PFSK-1 (cell line): ENCODE measurements around the gene SLC38A9.

ENCODE experiments used
- FOXP2 ChIP-seq: optimal IDR thresholded peaks from 2 replicates; pipeline ENCODE3; 2011; ENCODE audit warnings: borderline replicate concordance, control low read depth, inconsistent platforms; ENCODE audit not compliant: insufficient read depth; ENCODE audit errors: extremely low read length, extremely low read depth
- POLR2AphosphoS5 ChIP-seq: IDR thresholded peaks from 2 replicates; pipeline ENCODE4 v1.6.1; 2012; ENCODE audit warnings: low read depth, mild to moderate bottlenecking, control low read depth, low read length, moderate library complexity
- SIN3A ChIP-seq: IDR thresholded peaks from 2 replicates; pipeline ENCODE4 v1.6.1; 2012; ENCODE audit warnings: mild to moderate bottlenecking, low read length, moderate library complexity, borderline replicate concordance; ENCODE audit not compliant: insufficient read depth
- TAF1 ChIP-seq: IDR thresholded peaks from 2 replicates; pipeline ENCODE4 v1.6.1; 2012; ENCODE audit warnings: low read length, control low read depth, borderline replicate concordance; ENCODE audit not compliant: insufficient read depth
- TF ChIP-seq, protein P1 (sequence below), 2 experiments: IDR thresholded peaks; 2 replicates each; pipeline versions ENCODE4 v1.6.1 to v1.8.0; 2011 to 2012; ENCODE audit warnings: low read depth in 2 of 2, low read length in 2 of 2, control low read depth in 1 of 2, inconsistent platforms in 1 of 2, mild to moderate bottlenecking in 1 of 2, moderate library complexity in 1 of 2; ENCODE audit not compliant: insufficient read depth in 1 of 2

SLC38A9 gene

DNA sequence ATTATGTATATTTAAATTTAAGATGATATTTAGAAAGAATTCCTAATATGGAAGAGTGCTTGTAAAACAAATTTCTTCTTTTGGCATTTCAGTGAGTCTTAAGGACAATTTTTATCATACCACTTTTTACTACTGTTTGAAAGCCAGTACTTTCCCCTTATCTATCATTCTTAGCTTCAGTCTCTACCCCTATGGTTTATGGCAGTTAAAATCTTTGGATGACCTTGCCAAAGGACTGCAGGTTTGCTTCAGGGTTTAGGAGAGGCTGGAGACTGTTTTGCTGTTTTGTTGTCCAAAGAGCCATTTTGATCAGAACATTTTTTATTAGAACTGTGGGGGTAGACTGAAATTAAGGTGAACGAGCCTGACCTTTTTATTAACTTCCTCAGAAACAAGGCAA lies 30.8 kb downstream of the SLC38A9 start:
- TF ChIP-seq SIN3A: no peak
- no peak for TF ChIP-seq TAF1
- TF ChIP-seq POLR2AphosphoS5: no peak
- TF ChIP-seq FOXP2: no peak
- TF ChIP-seq, protein P1, sequence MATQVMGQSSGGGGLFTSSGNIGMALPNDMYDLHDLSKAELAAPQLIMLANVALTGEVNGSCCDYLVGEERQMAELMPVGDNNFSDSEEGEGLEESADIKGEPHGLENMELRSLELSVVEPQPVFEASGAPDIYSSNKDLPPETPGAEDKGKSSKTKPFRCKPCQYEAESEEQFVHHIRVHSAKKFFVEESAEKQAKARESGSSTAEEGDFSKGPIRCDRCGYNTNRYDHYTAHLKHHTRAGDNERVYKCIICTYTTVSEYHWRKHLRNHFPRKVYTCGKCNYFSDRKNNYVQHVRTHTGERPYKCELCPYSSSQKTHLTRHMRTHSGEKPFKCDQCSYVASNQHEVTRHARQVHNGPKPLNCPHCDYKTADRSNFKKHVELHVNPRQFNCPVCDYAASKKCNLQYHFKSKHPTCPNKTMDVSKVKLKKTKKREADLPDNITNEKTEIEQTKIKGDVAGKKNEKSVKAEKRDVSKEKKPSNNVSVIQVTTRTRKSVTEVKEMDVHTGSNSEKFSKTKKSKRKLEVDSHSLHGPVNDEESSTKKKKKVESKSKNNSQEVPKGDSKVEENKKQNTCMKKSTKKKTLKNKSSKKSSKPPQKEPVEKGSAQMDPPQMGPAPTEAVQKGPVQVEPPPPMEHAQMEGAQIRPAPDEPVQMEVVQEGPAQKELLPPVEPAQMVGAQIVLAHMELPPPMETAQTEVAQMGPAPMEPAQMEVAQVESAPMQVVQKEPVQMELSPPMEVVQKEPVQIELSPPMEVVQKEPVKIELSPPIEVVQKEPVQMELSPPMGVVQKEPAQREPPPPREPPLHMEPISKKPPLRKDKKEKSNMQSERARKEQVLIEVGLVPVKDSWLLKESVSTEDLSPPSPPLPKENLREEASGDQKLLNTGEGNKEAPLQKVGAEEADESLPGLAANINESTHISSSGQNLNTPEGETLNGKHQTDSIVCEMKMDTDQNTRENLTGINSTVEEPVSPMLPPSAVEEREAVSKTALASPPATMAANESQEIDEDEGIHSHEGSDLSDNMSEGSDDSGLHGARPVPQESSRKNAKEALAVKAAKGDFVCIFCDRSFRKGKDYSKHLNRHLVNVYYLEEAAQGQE (IDR thresholded peaks at IDR 0.05; ENCODE audit: insufficient read depth in 1 of 2, low read depth in 2 of 2, low read length in 2 of 2): no peak

DNA sequence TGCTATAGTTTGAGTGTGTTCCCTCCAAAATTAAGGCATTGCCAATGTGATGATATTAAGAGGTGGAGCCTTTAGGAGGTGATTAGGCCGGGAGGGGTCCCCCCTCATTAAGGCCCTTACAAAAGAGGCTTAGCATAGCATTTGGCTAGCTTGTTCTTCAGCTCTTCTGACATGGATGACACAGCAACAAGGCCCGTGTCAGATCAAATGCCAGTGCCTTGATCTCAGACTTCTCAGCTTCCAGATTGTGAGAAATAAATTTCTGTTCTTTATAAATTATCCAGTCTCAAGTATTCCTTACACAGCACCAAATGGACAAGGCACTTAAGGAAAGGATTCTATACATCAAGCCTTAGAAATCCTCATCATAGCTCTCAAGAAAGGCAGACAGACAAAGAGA lies 31.8 kb downstream of the SLC38A9 start:
- TF ChIP-seq POLR2AphosphoS5 (no peak), SIN3A (no peak), TAF1 (no peak), FOXP2 (no peak)
- TF ChIP-seq, protein P1 (IDR thresholded peaks at IDR 0.05; ENCODE audit: insufficient read depth in 1 of 2, low read depth in 2 of 2, low read length in 2 of 2): no peak

DNA sequence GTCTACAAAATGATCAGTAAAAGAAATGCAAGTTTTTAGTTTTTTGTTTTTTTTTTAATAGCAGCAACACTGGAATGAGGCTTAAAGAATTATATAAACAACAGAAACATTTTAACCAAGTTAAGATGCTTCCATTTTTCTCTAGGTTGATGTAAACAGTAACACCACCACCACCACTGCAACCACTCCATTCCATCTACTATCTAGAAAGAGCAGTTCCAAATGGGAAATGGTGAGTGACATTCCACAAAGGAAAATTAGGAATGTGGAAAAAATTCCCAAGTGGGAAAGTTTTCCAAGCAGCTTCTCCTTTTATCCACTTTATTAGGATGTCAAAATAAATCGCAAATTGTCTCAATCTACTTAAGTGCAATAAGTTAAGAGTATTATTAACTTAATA lies 32.6 kb downstream of the SLC38A9 start:
- no peak for TF ChIP-seq SIN3A
- no peak for TF ChIP-seq POLR2AphosphoS5
- TF ChIP-seq, protein P1 (IDR thresholded peaks at IDR 0.05; ENCODE audit: insufficient read depth in 1 of 2, low read depth in 2 of 2, low read length in 2 of 2): no peak
- no peak for TF ChIP-seq TAF1
- TF ChIP-seq FOXP2: no peak

DNA sequence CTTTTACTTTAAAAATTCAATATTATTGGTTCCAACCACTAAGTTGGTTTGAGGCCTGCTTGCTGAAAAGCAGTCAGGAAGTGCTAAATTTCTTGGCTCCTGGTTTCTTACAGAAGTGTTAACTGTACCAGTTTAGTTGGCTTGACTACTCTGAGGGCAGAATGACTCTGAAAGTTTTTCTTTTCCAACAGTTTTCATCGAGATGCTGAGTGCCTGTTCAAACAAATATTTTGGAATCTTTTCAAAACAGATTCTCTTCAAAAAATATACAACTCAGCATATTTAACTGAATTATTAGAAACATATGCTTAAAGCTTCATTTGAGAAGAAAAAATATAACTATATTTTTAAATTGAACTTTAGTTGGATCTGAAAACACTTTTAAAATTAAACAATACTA lies 37.0 kb downstream of the SLC38A9 start:
- no peak for TF ChIP-seq SIN3A
- TF ChIP-seq, protein P1 (IDR thresholded peaks at IDR 0.05; ENCODE audit: insufficient read depth in 1 of 2, low read depth in 2 of 2, low read length in 2 of 2): no peak
- no peak for TF ChIP-seq FOXP2
- TF ChIP-seq POLR2AphosphoS5: no peak
- TF ChIP-seq TAF1: no peak

DNA sequence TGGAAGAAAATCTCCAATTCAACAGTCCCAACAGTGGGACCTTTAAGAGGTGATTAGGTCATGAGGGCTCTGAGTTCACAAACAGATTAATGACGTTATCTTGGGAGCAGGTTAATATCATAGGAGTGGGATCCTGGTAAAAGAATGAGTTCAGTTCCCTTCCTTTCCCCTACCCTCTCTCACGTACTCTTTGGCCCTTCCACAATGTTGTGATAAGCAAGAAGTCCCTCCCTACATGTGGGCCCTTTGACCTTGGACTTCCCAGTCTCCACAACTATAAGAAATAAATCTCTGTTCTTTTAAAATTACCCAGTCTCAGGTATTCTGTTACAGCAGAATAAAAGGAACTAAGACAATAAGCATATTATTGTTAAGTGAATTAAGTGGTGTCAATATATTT lies 37.8 kb downstream of the SLC38A9 start:
- TF ChIP-seq, protein P1 (IDR thresholded peaks at IDR 0.05; ENCODE audit: insufficient read depth in 1 of 2, low read depth in 2 of 2, low read length in 2 of 2): no peak
- no peak for TF ChIP-seq FOXP2
- TF ChIP-seq POLR2AphosphoS5: no peak
- no peak for TF ChIP-seq SIN3A
- no peak for TF ChIP-seq TAF1
